NCI-H2081 (cell line): Measurements from ENCODE around the gene DLX4.

Experiments
- DNase-seq, 2 experiments: peaks; one replicate each; lab custom pipeline; 2025; lab: John Stamatoyannopoulos, UW

Gene DLX4, protein sequence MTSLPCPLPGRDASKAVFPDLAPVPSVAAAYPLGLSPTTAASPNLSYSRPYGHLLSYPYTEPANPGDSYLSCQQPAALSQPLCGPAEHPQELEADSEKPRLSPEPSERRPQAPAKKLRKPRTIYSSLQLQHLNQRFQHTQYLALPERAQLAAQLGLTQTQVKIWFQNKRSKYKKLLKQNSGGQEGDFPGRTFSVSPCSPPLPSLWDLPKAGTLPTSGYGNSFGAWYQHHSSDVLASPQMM

DNA sequence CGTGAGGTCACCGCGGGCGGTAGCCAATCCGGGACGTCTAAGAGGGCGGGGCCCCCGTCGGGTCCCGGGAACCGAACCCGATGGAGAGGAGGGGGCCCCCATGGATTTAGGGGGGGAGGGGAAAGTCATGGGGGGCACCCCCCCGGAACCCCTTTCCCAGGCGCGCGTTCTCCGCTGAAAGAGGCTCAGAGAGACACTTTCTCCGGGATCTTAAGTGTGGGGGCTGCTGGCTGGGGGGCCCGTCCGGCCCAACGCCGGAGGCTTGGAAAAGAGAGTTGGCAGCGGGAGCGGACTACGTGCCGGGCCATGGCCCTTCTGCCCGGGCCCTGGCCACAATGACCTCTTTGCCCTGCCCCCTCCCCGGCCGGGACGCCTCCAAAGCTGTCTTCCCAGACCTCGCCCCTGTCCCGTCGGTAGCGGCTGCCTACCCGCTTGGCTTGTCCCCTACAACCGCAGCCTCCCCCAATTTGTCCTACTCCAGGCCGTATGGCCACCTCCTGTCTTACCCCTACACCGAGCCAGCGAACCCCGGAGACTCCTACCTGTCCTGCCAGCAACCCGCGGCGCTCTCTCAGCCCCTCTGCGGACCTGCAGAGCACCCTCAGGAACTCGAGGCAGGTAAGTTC is at the start of gene DLX4:
Gene DLX4 (plus strand): TSS at position 57 of the 626 bp plus-strand sequence. CDS start 279 bp downstream, at position 336.
- no peak for DNase-seq

DNA sequence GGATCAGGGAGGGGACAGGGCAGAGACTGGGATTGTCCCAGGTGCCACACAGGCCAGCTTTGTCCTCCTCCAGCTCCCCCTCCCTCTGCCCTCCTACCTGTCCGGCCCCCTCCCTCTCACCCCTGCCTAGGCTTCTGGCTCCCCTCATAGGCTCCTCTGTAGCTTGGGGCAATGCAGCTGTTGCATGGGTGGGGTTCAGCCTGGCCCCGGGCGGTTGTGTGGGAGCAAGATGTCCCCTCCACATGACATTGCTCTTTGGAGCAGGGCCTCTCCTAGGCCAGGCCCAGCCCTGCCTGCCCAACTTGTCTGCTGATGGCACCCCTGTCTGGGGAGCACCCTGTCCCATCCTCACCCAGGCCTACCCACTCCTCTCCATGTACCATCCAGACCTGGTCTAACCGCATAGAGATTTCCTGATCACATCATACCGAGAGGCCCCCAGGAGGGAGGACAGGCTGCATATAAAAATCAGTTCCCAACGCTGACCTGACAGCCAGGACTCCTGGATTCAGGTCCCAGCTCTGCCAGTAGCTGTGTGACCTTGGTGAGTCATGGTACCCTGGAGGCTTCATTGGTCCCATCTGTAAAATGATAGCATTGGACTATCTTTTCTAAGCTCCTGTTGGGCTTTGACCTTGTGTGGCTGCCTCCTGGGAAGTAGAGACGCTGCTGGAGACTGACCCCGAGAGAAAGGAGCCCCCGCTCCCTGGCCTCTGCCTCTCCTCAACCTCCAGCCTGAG is 48.8 kb upstream of the DLX4 start:
- DNase-seq: no peak

DNA sequence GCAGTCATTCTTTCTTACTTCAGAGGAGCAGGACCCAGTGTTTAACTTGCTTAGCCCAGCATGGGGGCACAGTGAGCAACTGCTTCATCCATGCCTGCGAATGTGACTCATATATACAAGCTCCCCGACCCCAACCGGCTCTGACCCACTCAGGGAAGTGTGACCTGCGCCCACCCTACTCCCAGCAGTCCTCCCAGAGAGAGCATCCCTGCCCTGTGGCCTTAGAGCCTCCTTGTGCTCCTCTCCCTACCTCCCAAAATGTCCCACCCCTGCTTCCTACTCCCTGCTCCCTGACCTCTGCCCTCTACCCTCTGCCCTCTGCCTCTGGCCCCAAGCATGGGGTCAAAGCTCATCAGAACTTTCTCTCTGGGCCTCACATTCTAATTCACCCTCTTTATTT is 46.9 kb upstream of the DLX4 start:
- no peak for DNase-seq

DNA sequence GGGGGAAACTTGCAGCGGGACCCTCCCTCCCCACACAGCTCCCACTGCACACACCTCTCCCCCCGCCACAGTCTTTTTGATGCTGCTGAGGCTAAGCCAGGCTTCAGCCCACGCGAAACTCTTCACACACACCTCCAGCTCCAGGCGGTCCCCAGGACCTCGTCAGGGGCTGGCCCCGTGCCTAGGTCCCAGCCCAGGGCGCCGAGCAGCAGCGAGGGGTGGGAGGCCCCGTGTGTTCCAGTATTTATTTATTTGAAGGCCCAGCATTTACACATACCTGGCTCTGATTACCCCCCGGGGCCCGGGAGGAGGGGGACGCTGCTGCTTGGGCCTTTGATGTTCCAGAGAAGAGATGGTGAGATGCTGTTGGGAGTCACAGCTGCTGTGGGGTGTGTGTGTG is 44.9 kb upstream of the DLX4 start:
- DNase-seq: no peak

DNA sequence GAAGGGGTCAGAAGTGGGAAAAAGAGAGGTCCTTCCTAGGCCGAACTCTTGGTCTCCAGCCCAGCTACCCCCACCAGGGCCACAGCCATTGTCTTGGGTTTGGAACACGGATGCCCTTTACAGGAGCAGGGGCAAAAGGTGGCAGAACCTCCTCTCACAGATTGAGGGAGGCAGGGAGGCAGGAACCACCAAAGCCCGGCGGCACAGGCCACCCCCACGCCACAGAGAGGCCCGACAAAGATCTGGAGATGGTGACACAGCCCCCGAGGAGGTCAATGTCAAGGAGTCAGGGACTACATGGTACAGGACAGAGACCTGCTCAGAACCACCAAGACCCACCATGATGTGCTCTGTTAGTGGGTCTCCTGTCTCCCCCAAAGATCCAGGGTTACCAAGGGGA is 44.4 kb upstream of the DLX4 start:
- no peak for DNase-seq

DNA sequence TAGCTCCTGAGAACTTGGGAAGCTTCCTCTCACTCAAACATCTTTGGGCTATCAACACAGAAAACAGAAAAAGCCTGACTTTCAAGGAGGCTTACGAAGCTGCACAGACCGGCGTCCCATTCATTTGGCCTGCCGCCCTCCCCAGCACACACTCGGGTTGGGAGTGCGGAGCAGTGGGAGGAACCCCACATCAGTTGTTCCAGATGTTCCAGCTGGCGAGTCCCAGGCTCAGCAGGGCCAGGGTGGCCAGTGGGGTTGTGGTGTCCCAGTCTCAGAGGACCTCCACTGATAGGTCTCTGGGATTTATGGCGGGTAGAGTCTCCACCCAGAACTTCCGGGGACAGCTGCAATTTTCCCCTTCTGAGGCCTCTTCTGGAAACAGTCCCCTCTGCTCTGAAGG is 43.1 kb upstream of the DLX4 start:
- no peak for DNase-seq

DNA sequence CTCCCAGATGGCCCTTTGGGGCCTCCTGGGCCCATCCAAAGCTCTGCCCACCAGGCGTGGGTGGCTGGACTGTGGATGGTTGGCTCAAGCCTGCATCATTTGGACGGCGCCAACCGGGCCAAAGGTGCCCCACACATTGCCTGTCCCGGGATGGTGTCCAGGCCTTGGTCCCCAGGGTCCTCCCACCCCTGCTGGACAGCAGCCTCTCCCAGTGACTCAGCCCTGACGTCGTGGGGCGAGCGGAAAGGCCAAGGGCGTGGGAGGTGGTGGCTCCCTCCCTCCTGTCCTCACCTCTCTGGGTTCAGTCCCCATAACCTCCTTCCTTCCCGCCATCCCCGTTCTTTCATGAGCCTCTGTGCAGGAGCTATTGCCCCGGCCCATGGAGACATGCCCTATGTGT is 42.1 kb upstream of the DLX4 start:
- no peak for DNase-seq

DNA sequence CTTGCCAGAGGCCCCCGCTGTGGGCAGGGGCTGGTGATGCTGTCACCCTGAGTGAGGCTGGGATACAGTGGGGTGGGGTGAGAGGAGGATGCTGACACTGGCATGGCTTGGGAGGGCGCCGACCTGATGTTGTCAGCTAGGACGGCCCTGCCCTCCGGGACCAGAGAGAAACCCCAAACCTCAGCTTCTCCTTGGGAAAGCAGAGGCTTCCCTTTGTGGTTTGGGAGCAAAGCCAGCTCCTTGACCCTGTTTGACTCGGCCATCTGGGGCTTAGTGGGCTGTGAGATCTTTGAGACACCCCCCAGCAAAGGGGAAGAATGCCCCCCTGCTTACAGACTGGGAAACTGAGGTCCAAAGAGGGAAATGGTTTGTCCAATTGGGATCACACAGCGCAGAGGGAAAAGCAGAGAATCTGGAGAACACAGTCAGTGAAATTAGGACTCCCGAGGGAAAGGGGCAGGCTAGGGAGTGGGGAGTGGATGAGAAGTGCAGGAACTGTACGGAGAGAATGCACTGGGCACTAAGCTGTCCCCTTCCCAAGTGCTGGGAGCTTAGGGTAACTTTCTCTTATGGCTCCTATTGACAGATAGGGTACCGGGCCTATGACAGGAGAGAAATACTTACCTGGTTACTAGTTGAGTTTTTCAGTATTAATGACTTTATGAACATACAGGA is 40.7 kb upstream of the DLX4 start:
- DNase-seq: no peak

DNA sequence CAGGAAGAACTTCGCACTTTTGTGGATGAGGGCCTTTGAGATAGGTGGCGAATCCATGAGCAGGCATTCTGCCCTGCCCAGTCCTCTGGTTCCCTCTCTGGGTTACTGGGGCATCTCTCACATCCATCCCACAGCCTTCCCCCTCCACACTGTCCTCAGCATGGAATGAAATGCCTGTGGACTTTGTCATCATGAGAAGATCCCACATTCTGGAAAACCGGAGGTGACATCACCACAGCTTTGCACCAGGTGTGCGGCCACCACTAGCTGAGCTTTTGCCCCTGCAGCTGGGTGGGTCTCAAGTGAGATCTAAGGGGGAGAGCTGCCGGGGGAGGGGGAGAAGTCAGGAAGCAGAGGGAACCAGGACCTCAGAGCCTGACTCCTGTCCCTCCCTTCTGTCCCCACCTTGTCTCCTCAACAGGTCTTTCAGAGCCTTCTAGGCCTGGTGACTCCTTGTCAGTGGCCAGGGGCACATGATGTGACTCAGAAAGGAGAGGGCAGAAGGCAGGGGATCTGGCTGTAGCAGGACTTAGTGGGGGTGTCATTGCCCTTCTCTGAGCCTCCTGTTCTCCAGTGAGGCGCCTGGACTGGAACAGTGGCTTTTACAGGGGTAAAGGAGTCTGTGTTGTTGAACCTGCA is 40.0 kb upstream of the DLX4 start:
- no peak for DNase-seq

DNA sequence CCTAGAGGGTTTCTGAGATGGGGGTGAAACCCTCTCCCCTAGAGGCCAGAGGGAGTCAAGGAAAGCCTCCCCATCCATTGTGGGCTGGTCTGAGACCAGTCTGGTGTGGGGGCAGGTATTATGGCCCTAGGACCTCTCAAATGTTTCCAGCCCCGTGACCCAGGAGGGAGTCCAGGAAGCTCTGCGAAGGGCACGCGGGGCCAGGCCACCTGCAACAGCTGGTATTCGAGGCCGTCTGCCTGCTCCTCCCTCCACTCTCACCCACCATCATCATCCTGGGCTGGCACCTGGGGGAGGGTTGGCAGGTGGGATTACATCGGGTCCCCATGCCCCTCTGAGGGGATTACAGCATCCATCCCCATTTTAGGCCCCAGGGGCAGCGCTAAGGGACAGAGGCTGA is 38.1 kb upstream of the DLX4 start:
- DNase-seq: no peak

DNA sequence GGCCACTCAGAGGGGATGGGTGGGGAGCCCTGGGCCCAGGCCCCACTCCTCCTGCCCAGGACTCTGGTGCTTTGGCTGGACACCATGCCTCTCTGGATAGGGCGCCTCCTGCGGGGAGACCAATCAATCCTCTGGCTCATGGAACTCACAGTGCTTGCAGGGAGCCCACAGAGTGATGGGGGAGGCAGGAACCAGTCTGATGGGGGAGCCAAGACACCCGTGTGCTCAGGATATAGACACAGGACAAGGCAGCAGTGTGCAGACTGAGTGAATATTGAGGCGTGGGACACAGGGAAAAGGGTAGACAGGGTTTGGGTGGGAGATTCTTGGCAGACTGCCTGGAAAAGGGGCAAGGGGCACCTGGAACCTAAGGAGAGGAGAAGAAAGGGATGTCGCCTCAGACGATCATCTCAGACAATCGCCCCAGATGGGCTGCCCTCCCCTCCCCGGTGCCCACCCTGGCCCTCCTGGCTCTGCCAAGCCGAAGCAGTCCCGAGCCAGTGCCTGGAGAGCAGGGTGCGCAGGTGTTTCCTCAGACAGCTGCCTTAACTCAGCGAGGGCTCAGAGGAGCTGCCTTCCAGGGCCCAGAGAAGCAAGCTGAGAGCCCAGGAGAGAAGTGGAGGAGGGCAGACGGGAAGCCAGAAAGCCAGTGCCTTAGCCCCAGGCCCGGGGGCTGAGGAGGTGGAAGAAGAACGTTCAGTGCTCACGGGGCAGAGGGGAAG is 37.4 kb upstream of the DLX4 start:
- DNase-seq: no peak

DNA sequence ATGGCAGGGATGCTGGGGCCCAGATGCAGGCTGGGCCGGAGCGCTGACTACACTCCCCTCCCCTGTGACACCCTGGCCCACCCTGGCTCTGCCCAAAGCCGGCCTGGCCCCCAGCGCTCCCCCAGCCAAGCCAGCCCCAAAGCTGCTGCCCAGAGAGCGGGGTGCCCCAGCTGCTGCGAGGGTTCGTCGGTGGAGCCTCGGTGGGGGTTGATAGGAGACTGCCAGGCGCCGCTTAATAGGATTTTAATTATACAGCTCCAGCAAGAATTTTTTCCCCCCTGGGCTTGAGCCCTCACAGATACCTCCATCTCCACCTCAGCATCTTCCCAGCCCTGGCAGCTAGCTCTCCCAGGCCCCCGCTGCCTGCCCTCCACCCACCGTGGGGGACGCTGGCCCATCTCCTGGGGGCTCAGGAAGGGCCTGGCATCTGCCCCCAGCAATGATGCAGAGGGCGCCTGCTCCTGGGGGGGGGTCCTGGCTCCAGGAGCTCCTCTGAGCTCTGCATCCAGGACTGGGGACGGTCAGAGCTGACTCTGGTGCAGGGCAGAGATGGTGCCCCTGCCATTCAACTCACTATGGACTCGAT is 36.8 kb upstream of the DLX4 start:
- DNase-seq: peak in 1 of 2 experiments; percentile 48

DNA sequence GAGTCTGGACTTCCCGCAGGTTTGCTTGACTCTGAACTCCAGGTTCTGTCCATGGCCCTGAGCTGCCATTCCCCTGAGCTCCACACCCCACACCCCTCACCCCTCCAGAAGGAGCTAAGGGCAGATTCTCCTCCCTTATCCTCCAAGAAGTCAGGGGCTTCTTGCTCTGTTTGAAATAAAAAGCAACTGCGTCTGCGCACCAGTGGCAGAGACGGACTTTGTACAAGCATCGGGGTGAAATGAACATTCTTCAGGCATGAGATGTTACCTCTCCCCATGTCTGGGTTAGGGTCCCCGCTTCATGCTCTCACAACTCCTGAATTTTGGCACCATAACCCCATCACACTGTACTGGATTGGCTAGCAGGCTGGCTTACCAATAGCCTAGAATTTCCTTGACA is 36.1 kb upstream of the DLX4 start:
- no peak for DNase-seq

DNA sequence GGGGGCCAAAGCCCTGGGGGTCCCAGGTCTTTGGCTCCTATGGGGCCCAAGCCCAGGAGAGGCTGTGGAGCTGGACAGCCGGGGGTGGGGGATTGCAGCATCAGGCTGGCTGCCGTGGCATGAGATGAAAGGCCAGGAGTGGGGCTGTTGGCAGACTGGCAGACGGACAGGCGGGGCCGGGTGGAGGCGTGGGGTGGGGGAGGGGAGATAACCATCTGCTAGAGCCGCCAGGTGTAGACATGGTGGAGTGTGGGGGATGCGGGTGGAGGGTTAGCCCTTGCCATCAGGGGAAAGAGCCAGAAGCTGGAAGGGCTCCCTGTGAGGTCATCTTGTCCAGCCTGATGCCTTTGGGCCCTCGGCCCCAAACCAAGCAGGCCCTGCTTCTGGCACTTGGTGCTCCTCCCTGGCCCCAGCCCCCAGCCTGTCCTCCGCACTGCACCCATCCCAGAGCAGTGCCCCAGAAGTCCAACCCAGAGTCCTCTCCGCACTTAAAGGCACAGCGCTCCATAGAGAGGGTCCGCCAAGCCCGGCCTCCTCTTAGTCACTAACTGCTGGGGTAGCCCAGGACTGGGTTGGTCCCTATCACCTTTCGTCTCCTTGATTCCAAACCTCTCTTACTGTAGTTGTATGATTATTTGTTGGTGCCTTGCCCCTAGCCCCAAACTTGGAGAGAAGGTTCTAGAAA is 33.3 kb upstream of the DLX4 start:
- DNase-seq: no peak

DNA sequence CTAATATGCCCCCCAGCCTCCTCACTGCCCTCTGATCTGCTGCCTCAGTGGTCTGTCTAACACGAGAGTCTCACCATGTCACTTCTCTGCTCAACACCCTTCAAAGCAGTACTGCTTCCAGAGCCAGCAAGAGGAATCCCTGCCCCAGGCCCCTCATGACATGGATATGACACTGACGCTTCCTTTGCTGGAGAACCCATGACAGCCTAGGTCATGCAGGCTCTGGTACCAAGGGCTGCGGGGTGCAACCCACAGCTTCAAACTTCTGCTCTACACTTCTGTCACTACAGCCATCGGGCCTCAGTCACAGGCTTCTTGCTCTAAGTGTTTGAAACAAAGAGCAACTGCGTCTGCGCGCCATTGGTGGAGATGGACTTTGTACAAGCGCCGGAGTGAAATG is 32.6 kb upstream of the DLX4 start:
- no peak for DNase-seq

DNA sequence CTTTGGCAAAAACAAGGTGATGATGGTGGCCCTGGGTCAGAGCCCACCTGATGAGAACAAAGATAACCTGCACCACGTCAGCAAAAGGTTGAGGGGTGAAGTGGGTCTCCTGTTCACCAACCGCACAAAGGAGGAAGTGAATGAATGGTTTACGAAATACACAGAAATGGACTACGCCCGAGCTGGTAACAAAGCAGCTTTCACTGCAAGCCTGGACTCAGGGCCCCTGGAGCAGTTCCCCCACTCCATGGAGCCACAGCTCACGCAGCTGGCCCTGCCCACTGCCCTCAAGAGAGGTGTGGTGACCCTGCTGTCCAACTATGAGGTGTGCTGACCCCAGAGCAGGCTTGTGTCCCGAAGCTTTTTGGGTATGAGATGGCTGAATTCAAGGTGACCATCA is 29.7 kb upstream of the DLX4 start:
- DNase-seq: no peak

DNA sequence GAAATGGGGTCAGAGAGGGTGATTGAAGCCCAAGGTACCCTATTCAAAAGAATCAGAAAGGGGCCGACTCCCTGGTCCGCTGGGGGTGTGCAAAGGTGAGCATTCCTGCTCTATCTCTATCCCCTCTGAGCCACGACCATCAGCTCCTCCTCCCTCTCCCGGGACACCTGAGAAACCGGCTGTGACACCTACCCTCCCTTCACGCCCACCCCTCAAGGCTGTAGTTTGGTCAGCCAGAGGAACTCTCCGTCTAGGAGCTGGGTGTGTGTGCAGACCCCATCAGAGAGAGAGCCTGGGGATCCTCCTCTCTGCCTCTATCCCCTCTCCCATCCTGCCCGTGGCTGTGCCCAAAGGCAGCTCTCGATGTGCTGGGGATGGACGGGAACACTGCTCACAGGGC is 27.6 kb upstream of the DLX4 start:
- no peak for DNase-seq

DNA sequence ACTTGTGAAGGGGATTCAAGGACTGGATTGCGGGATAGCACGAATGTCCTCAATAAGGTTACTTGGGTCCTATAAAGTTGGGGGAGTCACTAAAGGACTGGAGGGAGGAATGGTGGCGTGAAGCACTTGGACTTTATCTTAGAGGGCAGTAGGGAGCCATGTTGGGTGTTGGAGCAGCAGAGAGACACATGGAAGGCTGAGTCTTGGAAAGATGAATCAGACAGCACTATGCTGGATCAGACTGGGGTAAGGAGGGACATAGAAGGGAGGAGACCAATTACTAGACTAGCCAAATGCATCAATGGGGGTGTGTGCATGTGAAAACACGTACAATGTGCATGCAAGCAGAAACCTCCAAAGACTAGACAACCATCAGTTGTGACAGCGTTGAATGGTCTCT is 26.0 kb upstream of the DLX4 start:
- no peak for DNase-seq

DNA sequence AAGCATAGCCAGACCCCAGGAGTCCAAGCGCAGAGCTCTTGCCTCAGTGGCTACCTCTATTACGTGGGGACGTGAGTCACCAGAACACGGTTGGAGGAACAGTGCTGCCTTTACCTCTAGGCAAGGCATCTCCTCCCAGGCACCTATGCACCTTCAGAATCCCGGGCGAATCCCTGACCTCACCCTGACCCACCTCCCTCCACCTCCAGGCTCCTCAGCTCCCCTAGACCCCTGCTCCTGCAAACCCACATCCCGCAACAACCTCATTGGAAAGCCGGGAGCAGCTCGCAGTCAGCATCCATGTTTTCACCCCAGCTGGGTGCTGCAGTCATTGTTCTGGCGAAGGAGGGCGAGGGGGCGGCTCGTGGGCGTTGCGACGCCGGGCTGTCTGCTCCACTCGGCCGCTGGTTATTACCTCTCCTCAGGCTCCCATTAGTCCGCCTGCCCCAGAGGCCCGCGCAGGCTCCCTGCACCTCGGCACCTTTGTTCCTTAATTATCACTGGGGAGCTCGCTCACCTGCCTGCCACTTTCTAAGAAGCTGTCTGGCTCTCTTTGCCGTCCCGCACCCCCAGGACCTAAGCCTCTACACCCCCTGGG is 24.6 kb upstream of the DLX4 start:
- DNase-seq: peak; percentile 16 to 33

DNA sequence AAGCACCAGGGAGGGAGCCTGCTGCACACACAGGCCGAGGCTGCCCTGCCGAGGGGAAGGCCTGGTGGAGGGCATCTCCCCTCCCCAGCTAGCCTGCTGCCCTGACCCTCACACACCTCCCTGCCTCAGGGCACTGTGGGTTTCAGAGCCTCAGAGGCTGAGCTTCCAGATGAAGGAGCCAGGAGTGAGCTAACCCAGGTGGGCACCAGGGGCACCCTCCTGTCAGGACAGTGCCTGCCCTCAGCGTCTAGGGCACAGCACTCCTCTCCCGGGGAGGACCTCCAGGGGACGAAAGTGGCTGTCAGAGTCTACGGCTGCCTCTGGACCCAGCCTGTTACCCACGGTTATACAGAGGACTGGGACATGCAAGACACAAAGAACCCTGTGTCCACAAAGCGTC is 22.8 kb upstream of the DLX4 start:
- DNase-seq: no peak
